Cardiac fibroblast (primary cell): Measurements from ENCODE around the gene LINC01488.

ENCODE experiments used
- DNase-seq, 2 donors: peaks; one replicate each; pipeline versions ENCODE4 v3.0.0 to v3.0.0-alpha.2; 2010; ENCODE audit warnings: low read depth in 2 of 2
- H3K4me3 ChIP-seq, 2 donors: replicated peaks in 1 of 2; 1 replicate in 1 of 2; 2 replicates in 1 of 2; pipeline ENCODE4 v1.5.1; 2011; ENCODE audit warnings: low read depth in 2 of 2, low read length in 2 of 2, mild to moderate bottlenecking in 2 of 2, moderate library complexity in 1 of 2
- TF ChIP-seq, protein P1 (sequence below): IDR thresholded peaks from one replicate; pipeline ENCODE4 v1.5.1; 2011; ENCODE audit warnings: low read depth, mild to moderate bottlenecking, low read length, inconsistent platforms

The LINC01488 gene

DNA sequence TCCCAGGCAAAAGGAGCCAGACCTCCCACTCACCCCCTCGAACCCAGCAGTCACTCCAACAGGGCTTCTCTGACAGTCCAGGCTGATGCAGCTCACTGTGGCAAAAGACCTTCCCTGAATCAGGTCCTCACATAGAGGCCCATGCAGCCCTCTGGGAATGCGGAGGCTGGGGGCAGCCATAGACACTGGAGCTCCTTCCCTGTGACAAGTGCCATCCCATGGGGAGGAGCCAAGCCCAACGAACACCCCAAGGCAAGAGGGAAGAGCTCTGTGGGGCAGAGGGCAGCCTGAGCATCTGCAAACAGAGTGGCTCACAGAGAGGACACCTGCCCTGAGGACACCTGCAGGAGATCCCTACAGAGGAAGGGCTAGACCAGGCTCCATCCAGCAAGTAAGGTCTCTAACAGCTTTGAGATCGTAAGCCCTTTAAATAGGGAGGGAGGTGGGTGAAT lies at the start of gene LINC01488:
TSS of gene LINC01488 (plus strand) at position 271 of the 452 bp plus-strand sequence.
- DNase-seq, result no peak
- no peak within 1 kb of the TSS for H3K4me3 ChIP-seq
- TF ChIP-seq, protein P1, sequence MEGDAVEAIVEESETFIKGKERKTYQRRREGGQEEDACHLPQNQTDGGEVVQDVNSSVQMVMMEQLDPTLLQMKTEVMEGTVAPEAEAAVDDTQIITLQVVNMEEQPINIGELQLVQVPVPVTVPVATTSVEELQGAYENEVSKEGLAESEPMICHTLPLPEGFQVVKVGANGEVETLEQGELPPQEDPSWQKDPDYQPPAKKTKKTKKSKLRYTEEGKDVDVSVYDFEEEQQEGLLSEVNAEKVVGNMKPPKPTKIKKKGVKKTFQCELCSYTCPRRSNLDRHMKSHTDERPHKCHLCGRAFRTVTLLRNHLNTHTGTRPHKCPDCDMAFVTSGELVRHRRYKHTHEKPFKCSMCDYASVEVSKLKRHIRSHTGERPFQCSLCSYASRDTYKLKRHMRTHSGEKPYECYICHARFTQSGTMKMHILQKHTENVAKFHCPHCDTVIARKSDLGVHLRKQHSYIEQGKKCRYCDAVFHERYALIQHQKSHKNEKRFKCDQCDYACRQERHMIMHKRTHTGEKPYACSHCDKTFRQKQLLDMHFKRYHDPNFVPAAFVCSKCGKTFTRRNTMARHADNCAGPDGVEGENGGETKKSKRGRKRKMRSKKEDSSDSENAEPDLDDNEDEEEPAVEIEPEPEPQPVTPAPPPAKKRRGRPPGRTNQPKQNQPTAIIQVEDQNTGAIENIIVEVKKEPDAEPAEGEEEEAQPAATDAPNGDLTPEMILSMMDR, result no peak

DNA sequence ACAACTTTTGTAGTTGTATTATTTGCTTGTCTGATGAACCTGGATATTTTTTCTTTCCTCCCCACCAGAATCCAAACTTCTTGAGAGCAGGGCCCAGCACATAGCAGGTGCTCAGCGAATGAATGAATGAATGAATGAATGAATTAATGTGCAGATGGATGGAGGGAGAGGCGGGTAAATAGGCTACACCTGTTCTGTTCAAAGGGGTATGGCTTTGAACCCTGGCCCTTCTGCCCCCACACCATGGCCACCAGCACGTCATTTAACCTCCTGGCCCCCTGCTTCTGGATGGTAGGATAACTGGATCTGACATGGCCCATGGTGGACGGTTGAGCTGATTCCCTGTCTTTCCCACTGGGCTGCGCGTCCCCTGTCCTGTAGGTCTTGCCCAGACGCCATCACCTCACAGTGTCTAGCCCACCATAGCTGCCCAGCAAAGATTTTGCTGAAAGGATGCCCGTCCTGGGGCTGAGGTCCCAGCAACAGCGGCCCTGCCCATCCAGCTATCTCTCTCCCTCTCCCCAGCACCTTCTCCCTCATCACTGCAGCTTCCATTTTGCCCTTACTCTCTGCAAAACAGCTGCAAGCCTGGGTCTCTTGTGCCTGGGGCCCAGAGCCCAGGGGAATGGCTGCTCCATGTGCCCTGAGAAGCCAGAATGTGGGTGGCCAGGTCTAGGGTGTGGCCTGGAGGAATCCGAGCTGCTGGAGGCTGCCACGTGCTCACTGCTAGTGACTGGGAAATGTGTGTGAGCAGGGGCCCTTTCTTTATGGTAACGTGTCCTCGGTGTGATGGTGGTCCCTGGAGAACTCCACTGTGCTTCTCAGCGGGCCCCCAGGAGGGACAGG lies 49.3 kb upstream of the LINC01488 start:
- no peak for DNase-seq
- no peak overlapping the region for H3K4me3 ChIP-seq
- TF ChIP-seq, protein P1, result no peak

DNA sequence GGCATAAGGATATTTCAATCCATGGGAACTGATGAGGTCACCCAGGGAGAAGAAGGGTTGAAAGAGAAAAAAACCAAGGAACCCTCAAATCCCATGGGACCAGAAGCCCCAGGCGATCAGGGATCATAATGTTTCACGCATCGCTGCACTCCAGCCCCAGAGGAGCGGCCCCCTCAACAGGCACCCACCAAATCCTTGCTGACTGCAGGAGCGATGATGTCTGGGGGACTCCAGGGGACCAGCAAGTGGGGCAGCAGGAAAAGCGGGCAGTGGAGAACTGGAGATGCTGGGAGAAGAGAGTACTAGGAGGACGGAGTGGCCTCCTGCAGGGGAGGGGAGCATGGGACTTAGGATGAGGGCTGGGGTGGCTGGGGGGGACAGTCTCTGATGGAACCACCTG lies 47.7 kb upstream of the LINC01488 start:
- TF ChIP-seq, protein P1, result no peak
- no peak overlapping the region for H3K4me3 ChIP-seq
- no peak for DNase-seq

DNA sequence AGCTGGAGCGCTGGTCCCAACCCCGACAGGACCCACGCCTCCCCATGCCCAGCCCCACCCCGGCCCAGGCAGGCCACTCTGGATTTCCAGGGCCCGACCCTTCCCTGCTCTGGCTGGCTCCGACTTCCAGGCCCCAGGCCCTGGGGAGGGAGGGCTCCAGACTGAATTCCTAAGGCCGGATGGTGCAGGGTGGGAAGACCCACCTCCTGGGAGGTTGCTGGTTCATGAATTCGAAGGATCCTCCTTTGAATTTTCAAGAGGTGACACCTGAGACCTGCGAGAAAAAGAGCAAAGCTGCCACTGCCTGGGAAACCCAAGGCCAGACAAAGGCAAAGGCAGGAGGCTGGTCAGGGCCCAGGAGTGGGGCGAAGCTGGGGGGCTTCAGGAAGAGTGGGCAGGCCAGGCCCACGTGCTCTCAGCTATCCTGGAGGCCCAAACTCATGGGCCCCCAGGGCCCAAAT lies 47.0 kb upstream of the LINC01488 start:
- no peak overlapping the region for H3K4me3 ChIP-seq
- TF ChIP-seq, protein P1, result no peak
- no peak for DNase-seq

DNA sequence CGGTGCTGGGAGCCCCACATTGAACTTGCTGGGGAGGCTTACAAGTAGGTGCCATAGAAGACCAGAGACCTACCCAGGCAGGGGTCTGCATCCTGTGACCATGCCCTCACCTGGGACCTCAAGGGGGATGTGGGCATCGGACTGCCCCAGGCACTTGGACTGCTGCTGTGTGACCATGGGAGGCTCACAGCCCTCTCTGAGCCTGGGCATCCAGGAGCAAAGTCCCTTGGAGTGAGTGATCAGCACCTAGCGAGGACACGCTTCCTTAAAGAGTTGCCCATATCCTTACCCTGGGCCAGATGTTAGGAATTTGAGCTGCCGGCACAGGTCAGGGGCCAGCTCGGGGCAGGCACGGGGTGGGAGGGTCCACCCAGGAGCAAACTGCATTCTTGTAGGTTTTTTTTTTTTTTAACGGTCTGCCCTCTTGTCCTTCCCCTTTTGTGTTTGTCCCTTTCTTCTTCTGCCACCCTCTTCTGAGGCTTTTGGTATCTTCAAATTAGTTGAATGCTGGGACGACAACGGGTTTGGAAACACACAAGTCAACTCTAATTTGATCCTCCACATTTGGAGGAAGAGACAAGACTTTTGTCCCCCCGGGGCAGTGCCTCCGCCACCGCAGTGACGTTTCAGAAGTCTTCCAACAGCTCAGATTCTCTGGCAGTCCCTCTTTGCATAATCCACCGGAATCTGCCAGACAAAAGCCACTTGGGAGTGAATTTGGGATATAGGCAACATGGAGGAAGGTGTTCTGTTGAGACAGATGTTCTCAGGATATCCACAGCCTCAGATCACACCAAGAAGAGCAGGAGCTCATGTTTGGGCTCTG lies 46.1 kb upstream of the LINC01488 start:
- TF ChIP-seq, protein P1, result no peak
- DNase-seq, result no peak
- H3K4me3 ChIP-seq, result no peak overlapping the region

DNA sequence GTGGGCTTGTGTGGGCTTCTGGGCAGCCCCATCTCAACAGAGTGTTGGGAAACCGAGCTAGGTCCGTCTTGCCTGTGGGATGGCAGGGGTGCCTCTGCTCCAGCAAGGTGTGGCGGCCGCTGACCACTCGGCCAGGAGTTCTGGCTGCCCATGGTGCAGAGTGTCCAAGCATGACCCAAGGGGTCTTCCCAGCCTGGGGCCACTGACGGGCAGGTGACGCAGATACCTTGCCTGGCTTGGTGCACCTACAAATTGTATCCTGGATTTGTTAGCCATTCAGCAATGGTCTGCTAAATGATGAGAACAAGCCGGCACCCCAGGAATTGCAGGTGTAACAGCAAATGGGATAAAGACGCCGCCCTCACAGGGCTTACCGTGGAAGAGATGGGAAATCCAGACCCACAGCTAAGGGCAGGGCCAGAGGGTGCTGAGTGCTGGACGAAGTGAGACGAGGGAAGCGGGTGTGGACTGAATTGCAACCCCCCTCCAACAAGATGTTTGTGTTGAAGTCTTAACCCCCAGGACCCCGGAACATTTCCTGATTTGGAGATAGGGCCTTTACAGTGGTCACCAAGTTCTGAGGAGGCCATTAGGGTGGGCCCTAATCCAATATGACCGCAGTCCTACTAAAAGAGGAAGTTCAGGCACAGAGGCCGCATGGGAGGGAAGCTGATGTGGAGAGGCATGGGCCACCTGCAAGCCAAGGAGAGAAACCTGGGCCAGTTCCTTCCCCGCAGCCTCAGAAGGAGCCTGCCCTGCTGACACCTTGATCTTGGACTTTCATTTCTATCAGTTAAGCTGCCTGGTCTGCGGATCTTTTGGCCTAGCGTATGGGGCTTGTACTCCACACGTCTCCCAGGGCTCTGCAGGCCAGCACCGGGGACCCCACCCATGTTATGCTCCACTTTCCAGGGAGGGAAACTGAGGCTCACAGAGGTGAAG lies 45.2 kb upstream of the LINC01488 start:
- no peak overlapping the region for H3K4me3 ChIP-seq
- no peak for DNase-seq
- TF ChIP-seq, protein P1, result no peak
